C1 segment of cervical spinal cord (tissue), 14 donors: Measurements from ENCODE around the gene BCAR1.
A peak's percentile ranks its signal among the peaks of the same experiment; 100 is the strongest.
"Not testable (repeated sequence)": the region's sequence is repeated elsewhere in the genome, so short reads cannot be mapped to it uniquely, and the experiment has no call there.

ENCODE experiments used
- DNase-seq, 14 donors: peaks; one replicate each; lab custom pipeline; 2025; lab: John Stamatoyannopoulos, UW

Gene BCAR1, protein sequence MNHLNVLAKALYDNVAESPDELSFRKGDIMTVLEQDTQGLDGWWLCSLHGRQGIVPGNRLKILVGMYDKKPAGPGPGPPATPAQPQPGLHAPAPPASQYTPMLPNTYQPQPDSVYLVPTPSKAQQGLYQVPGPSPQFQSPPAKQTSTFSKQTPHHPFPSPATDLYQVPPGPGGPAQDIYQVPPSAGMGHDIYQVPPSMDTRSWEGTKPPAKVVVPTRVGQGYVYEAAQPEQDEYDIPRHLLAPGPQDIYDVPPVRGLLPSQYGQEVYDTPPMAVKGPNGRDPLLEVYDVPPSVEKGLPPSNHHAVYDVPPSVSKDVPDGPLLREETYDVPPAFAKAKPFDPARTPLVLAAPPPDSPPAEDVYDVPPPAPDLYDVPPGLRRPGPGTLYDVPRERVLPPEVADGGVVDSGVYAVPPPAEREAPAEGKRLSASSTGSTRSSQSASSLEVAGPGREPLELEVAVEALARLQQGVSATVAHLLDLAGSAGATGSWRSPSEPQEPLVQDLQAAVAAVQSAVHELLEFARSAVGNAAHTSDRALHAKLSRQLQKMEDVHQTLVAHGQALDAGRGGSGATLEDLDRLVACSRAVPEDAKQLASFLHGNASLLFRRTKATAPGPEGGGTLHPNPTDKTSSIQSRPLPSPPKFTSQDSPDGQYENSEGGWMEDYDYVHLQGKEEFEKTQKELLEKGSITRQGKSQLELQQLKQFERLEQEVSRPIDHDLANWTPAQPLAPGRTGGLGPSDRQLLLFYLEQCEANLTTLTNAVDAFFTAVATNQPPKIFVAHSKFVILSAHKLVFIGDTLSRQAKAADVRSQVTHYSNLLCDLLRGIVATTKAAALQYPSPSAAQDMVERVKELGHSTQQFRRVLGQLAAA

DNA sequence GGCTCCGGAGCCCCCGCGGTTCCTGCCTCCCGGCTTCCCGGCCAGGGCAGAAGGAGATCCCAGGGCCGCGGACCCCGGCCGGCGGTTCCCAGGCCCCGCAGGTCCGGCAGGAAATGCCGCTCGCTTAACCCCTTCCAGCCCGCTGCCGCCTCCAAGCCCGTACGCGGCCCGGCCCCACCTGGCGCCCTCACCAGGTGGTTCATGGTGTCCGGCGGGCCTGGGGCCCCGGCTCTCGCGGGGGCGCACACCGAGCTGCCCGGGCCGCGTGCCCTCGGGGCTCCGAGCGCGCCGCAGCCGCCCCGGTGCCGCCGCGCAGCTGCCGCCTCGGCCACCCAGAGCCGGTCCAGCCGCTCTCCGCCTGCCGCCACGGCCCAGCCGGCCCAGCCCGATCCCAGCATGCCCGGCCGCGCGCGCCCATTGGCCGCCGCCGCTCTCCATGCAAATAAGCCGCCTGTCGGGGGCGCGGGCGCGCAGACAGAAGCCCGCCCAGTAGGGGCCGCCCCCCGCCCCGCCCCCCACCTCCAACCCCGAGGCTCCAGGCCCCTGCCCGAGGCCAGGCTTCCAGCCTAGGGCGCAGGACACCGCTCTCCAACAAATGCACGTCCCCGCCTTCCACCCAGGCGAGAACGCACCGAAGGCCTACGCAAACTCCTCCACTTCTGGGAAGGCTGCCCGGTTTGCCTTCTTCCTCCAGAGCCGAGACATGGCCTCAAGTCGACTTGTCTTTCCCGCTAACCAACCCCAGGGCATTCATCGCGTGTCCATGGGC is at the start of gene BCAR1:
Gene BCAR1 (minus strand): TSS at position 345 of the 769 bp plus-strand sequence. CDS start 142 bp downstream, at position 203.
- peak in 13 of 14 donors; percentile 51 to 91 (median 80) for DNase-seq

DNA sequence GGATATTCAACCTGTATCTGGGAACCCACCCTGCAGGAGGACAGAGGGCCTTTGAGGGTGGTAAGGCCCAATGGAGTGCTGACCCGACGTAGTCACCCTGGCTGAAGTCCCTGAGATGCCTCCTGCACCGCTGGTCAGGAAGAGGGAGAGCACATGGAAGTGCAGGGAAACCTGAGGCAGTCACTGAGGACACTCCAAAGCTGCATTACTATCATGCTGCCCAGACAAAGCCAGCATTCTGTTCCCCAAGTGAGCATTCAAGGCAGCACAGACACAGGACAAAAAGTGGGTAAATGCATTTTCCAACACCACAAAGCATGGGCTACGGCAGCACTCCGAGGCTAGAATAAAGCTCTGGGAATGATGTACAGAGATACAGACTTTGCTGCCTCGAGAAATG is 46.8 kb upstream of the BCAR1 start:
- DNase-seq: peak in 3 of 14 donors; percentile 14 to 15 (median 15)

DNA sequence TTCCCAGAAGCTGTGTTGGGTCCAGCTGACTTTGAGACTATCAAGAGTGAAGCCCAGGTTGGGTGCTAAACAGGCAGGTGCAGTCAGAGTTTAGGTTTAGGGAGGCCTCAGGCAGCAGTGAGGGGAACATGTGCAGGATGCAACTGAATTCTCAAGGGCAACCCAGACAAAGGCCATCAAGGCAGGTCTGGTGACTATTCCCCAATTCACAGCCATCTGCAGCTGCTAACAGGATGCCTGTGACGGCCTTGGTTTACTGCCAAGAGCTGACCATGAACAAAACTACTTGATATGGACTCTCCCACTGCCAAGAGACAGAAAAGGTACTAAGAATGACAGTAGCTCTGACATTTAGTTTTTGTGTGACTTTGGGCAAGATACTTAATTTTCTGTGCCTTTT is 45.2 kb upstream of the BCAR1 start:
- DNase-seq: peak in 6 of 14 donors; percentile 7 to 27 (median 19)

DNA sequence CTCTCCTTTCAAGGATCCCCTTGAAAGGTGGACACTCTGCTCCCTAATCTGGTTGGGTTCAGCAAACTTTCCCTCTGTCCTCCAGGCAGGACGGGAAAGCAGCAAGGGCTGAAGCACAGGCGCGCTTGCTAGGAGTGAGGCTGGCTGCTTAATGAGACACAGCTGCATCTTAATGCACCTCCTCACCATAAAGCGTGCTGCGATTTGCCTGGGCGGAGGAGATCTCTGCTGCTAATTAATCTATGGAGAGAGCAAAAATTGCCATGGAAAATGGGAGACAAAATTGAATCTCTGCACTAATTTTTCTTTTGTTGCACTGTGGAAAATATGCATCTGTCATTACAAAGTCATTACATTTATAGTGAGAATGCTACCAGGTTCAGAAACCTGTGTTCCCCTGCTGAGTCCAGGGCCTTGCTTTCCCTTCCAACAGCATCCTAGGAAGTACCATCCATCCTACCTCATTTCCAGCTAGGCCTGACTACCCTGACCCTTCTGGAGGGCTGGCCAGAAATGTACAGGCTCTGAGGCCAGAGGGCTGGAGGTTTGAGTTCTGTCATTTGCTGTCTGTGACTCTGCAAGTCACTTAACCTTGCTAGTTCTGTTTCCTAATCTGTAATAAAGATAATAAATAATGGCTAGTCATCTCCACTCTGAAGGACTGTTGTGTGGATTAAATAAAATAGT is 43.5 kb upstream of the BCAR1 start:
- DNase-seq: no peak

DNA sequence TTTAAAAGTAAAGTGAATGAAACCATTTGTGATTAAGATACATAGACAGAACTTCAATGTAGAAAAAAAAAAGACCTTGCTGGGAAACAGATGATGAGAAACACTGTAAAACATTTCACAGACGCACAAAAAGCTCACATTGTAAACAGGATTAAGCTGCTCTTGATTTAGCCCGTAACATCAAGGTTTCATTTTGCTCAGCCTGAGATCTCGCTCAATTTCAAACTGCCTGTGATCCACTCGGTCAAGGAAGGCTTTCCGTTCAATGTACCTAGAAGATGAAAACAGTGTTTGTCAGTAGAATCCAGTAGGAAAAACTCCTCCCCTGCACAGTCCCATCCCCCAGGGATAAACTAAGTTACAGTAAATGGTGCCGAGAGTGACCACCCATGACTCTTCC is 42.3 kb upstream of the BCAR1 start:
- no peak for DNase-seq

DNA sequence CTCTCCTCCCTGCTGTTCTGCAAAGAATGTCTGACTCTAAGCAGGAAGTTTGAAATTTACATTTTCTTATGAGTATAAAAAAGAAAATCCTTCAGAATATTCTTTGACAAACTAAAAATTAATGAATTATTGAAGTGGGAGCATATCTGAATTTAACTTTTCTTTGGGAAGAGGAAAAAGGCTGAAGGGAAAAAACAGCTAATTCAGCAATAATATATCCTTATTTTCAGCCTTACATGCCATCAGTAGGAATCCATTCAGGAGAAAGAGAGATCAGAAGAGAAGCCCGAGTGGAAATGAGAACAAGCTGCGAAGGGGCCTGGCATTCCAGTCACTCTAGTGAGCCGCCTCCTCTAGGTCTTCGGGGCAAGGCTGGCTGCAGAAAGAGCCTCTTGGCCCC is 41.7 kb upstream of the BCAR1 start:
- DNase-seq: no peak

DNA sequence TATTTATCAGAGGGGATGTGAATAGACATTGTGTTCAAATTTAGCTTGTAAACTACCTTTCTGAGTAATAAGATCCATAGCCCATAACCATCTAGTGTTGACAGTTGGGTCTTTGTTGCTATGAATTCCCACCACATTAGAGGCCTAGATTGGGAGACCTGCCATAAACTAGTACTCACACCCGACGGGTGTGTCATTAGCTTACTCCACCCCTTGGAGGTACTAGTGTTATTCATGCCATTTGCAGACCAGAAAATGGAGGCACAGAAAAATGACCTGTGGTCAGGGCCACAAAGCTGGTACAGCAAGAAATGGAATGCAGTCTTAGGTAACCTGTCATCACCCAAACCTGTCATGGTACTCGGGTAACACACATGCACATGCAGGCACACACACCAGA is 41.3 kb upstream of the BCAR1 start:
- no peak for DNase-seq

DNA sequence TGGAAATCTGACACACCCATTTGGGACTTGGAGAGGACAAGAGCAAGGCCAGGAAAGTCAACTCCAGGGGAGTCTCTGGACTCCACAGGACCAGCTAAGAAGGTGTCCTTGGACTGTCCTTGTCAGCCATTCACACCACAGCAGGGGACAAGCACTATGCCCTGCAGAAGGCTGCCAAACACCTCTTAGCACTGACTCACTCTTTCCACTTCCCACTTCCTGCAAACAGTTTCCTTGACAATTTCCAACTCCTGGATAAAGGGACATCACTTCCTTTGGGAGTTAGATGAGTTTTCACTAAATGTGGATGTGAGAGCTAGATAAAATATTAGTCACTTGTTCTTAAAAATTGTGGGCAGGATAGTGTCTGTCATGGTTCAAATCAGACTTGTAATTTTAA is 37.8 kb upstream of the BCAR1 start:
- DNase-seq: no peak

DNA sequence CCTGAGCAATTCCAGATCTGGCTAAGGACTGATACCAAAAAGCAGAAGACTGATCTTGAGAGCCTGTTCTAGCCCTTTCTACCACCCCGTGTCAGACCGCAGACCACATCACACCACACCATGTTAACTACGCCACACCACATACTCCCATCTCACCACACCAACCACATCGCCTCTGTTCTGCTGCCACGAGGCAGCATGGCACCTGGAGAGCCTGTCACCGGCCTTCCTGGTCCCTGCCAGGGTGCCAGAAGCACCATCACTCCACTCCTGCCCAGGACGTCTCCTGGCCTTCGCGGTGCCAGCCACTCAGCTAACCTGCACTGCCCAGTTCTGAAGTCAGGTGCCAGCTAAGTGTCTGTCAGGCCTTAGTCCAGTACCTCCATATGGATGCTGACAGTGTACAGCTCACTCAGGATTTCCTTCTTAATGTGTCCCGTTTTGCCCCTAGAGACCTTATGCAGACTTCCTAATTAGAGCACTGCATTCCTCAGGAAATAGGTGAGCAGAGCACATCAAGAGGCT is 37.2 kb upstream of the BCAR1 start:
- peak in 1 of 14 donors; percentile 26 for DNase-seq

DNA sequence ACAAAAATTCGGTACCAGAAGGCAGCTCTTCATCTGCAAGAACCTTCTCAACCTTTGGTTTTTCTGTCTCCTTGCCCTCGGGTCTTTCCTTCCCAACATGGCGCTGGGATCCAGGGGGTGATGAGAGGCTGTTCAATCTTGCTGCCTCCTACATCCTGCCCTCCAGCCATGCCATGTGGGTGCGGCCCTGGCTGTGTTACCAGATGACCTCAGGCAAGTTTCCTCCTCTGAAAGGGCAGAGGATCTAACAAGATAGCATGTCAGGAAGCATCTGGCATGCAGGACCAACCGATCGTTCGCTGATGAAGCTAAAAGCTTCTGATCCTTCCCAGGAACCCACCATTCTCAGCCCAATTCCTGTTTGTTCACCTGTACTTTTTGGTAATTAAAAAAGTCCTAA is 36.8 kb upstream of the BCAR1 start:
- no peak for DNase-seq

DNA sequence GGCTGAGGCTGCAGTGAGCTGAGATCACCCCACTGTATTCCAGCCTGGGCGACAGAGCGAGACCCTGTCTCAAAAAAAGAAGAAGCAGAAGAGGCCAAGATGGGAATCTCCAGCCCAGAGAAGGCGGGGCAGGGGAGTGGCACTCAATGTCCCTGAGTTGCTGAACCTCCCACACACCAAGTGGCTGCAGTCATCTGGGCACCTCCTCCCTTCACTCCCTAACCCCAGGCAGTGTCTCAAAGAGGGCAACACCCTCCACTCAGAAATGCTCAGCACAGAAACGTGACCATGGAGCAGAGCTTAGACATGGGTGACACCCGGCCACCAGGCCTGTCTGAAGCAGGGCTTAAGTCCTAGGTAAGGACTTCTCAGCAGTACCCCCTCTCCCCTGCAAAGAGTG is 36.3 kb upstream of the BCAR1 start:
- DNase-seq: no peak

DNA sequence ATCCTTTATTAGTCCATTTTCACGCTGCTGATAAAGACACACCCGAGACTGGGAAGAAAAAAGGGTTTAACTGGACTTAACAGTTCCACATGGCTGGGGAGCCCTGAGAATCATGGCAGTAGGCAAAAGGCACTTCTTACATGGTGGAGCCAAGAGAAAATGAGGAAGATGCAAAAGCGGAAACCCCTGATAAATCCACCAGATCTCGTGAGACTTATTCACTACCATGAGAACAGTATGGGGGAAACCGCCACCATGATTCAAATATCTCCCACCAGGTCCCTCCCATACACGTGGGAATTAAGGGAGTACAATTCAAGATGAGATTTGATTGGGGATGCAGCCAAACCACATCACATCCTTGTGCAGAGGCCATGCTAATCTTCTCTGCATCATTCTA is 35.0 kb upstream of the BCAR1 start:
- no peak for DNase-seq

DNA sequence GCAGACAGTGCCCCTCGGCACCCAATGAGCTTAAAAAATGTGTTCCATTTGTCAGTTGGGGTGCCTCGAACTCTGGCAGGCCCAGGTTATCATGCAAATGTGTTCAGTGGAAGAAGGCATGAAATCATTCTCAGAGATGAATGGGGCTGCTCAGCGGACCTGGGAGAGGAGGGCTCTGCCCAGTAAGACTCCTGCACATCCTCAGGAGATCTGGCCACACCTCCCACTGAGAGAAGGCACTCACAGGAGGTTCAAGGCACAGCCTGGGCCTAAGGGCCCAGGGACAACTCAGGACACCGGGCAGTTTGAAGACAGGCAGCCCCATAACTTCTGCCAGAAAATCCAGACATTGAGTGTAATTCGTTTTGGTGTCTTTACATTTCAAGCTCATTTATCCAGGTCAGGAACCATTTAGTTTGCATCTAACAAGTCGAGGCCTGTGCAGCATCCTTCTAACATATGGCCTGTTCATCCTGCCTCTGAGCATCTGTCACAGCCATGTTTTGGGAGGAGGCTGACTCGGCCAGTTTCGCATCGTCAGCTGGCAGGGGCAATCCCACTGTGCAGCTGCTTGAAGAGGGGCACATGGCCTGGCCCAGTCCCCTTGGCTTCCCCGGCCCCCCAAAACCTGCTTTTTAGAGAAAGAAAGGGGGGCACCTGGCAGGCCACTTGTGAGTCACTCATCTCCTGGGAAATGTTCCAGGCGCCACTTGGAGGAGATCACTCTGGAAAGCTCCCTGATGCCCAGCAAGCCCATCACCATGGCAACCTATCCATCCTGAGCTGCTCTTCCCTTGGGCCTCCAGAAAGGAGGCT is 31.2 kb upstream of the BCAR1 start:
- DNase-seq: peak in 3 of 14 donors; percentile 26 to 93 (median 27)

DNA sequence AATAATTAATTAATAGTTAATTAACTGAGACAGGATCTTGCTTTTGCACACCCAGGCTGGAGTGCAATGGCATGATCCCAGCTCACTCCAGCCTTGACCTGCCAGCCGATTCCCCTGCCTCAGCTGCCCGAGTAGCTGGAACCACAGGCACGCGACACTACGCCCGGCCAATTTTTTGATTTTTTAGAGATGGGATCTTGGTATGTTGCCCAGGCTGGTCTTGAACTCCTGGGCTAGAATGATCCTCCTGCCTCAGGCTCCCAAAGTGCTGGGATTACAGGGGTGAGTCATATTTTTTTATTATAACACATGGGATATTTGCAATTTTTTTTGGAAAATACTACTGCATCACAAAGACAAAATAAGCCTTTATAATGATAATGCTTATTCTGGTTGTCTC is 30.4 kb upstream of the BCAR1 start:
- DNase-seq: no peak

DNA sequence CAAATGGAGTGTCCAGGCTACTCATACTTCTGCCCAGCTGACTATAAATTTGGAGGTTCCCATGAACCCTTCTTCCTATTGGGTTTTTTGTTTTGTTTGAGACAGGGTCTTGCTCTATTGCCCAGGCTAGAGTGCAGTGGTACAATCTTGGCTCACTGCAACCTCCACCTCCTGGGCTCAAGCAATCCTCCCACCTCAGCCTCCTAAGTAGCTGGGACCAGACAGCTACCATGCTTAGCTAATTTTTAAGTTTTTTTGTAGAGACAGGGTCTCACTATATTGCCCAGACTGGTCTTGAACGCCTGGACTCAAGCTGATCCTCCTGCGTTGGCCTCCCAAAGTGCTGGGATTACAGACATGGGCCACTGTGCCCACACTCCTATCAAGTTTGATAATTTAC is 29.6 kb upstream of the BCAR1 start:
- DNase-seq: not testable (repeated sequence)

DNA sequence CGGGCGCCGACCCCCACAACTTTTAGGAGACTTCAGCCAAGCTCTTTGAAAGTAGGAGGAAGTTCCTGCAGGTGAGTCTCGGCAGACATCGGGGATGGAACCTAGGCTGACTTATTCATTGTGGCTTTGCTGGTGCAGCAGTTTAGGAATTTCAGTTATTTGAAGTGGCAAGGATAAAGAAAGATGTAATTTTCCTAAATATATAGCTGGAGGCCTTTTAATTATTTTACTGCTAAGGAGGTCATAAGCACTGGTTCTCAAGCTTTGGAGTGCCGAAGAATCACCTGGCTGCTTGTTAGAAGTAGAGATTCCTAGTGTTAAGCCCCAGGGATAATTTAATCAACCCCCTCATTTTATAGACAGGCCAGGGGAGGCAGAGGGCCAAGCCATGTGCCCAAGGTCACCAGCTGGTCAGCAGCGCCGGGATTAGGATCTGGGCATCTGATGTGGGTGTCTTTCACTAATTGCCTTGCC is 28.9 kb upstream of the BCAR1 start:
- DNase-seq: peak in 2 of 14 donors; percentile 10 to 43

DNA sequence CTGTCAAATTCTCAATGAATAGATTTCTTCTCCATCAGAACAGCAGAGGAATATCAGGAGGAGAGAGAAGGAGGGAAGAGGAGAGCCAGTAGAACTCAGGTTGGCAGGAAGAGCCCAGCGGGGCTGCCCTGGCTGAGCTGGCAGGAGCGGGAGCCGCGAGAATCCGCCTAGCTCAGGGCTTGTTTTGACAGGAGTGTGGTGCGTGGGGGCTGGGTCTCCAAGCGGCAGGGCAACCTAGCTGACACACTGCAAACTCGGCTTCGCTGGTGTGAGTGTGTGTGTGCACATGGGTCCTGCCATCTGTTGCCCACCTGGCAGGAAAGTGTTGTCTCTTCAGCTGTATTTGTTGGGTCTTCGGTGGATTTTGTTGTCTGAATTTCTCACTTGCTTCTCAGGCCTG is 27.9 kb upstream of the BCAR1 start:
- DNase-seq: peak in 1 of 14 donors; percentile 78

DNA sequence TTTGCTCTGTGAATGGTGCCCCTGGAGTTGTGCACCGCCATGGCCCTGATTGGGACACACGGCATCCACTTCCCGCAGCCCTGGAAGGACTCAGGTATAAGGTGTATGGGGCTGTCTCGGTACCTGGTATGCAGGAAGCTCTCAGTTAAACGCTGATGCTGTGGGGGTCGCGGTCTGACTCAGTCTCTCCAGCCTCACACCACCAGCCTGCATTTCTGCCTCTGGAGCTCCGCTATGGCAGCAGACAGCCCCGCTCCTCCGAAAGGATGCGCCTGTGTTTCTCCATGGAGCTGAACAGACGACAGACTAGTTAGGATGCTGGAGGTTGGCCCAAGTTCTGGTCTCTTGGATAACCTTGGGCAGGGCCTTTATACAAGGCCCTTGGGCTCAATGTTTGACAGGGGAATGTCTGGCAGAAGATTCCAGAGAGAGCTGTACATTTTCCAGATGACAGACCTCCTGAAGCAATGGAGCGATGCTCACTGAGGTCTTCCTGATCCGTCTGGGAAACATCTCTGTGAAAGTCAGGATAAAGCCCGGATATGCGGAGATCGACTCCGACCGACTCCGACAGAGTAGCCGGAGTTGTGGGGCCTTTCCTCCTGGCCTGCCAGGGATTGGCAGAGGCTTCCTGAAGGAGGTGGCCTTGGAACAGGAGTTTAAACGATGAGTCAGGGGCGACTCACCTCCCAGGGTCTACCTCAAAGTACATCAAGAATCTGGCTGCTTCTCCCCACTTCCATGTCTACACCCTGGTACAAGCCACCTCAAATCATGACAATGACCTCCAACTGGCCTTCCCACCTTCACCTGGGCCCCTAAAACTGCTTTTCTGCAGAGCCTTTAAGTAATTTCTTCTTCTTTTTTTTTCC is 21.9 kb upstream of the BCAR1 start:
- no peak for DNase-seq

DNA sequence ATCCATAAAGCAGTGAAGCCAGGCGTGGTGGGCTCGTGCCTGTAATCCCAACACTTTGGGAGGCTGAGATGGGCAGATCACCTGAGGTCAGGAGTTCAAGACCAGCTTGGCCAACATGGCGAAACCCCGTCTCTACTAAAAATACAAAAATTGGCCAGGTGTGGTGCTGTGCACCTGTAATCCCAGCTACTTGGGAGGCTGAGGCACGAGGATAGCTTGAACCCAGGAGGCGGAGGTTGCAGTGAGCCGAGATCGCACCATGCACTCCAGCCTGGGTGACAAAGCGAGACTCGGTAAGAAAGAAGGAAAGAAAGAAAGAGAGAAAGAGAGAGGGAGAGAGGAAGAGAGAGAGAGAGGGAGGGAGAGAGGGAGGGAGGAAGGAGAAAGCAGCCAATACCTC is 21.2 kb upstream of the BCAR1 start:
- not testable (repeated sequence) for DNase-seq
